K562 (cell line): ENCODE data around the gene LY6G6F. TPM values are rescaled to one million over a fixed set of nuclear protein-coding genes. Genes with fewer than 3 reads are reported as not detected.

Source experiments
- CBFA2T2 ChIP-seq: fragments of 450-650 bp; conservative IDR thresholded peaks from 2 replicates; pipeline ENCODE4 v1.6.1; 2017; ENCODE audit warnings: mild to moderate bottlenecking
- CHD7 ChIP-seq: fragments of 200-600 bp; sonication (generic); IDR thresholded peaks from one replicate; pipeline ENCODE4 v1.6.1; 2012; ENCODE audit warnings: mild to moderate bottlenecking, low read depth, low read length, inconsistent platforms
- POLR2G ChIP-seq: fragments of 200-400 bp; formaldehyde crosslinking; IDR thresholded peaks from 2 replicates; pipeline ENCODE4 v1.6.1; 2017; ENCODE audit warnings: low read depth, mild to moderate bottlenecking, antibody characterized with exemption, low read length, moderate library complexity
- polyA plus RNA-seq, 8 experiments: library from polyadenylated mRNA; depleted of rRNA in 4 of 8; stranded (reverse) in 5 of 8; unstranded in 3 of 8; fragments of >200 nt; fragmentation: Nextera tagmentation in 2 of 8; fragmentation: Illumina TruSeq in 1 of 8; extraction: Ambion mirVana in 2 of 8; extraction: Trizol in 1 of 8; gene quantifications; 2 replicates each; pipeline versions ENCODE4 v1.2.1 to v1.2.3, GENCODE V29; 2011 to 2014; ENCODE audit warnings: inconsistent platforms in 1 of 8, missing spikeins in 1 of 8
- total RNA-seq, 7 experiments: library from RNA; depleted of rRNA in 6 of 7; stranded (reverse); fragments of >200 nt in 6 of 7; fragmentation: Illumina TruSeq in 2 of 7; extraction: Trizol in 2 of 7; gene quantifications; 2 replicates each; pipeline versions ENCODE4 v1.2.1 to v1.2.3, GENCODE V29; 2011 to 2021; ENCODE audit warnings: low replicate concordance in 1 of 7

Gene LY6G6F
- total and polyA plus RNA-seq, 9 of the 15 experiments (the other 6 are each of a cell fraction or from before 2014, with no cell fraction given), result 0.14 to 0.50 (median 0.28) TPM; not detected in 2

DNA sequence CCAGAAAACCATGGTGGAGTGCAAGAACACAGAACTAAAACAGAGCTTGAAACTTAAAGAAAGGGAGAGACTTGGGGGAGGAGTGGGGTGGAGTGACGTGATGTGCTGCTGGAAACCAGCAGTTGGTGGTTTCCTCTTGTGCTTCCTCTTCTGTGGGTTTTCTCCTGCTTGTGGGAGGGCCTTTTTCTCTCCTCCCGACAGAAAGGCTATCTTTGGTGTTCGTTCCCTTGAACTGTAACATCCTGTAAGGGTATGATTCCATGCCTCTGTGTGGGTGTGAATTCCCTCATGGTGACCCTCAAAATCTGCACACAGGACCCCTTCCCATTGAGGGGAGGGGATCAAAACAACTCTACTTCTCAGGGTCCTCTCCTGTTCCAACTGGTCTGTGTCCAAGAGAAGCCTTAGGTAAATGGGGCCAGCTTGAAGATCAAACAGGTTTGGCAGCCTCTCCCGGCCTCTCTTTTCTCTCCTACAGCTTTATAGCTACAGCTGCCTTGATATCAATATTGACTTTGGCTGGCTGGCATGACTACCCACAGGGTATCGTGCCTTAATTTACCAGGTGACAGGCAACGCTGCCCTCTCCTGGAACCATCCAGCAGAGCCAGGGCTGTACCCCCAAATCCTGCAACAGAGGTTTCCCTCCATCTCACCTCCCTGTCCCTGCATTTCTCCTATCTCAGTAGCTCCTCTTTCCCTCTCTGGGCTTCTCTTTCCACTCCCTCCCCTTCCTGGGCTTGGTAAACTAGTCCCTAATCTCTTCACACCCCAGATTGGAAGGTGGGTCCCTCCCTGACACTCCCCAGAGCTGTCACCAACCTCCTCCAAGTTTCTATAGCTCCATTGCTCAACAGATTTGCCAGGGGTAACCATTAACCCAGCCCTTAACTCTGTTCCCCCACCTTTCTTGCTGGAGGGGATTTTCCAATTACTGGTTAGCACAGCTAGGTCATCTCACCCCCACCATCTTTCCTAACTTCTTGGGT lies 31.6 kb downstream of the LY6G6F start (continued):
- no peak for TF ChIP-seq CHD7
- TF ChIP-seq CBFA2T2, result no peak
- peak; percentile 39; the same call in 1 of the 2 replicates for TF ChIP-seq POLR2G
